HCT116 (cell line): ENCODE data around the gene TOR2A. TPM values are rescaled to one million over a fixed set of nuclear protein-coding genes. Genes with fewer than 3 reads are reported as not detected.

ENCODE experiments used
- ATAC-seq: fragments of 200-7000 bp; cut with Tn5 transposase; 2 replicates; pipeline ENCODE4 v1.9.1; 2020; ENCODE audit warnings: mild to moderate bottlenecking, moderate library complexity
- BruUV-seq: library from RNA; stranded (reverse); fragments of 400-500 nt; replicated peaks from 2 replicates; lab custom pipeline; 2021; lab: Mats Ljungman, UMichigan
- CTCF ChIA-PET: fragments of 300-600 bp; sonication (Branson Sonifier 250); formaldehyde crosslinking; loops from one replicate; lab custom pipeline; 2021; ENCODE audit warnings: antibody characterized with exemption; lab: Charles Lee
- POLR2A ChIA-PET: fragments of 300-600, 350-600 bp; sonication (Branson Sonifier 250); formaldehyde crosslinking; loops from one replicate; lab custom pipeline; 2021; ENCODE audit warnings: antibody characterized with exemption; lab: Charles Lee
- RAD21 ChIA-PET, 2 experiments: fragments of 300-600 bp; sonication (Branson Sonifier 250); formaldehyde crosslinking; loops; one replicate each; lab custom pipeline; 2023; ENCODE audit warnings: low total read pairs in 2 of 2; ENCODE audit not compliant: uncharacterized antibody in 2 of 2, unreplicated experiment in 2 of 2, low non-redundant PET in 1 of 2; lab: Charles Lee
- DNase-seq: peaks from one replicate; pipeline ENCODE4 v3.0.0-alpha.2; 2010; ENCODE audit warnings: low read depth, low spot score
- H2AFZ ChIP-seq: fragments of 200-600 bp; shearing (Covaris generic), sonication (generic); 2 replicates; pipeline ENCODE4 v1.6.1; 2017; ENCODE audit warnings: low read depth, mixed run types, mixed read lengths, antibody characterized with exemption, low read length; ENCODE audit not compliant: poor library complexity, severe bottlenecking
- H3K27ac ChIP-seq: 2 replicates; pipeline ENCODE4 v1.5.1; 2012; ENCODE audit warnings: low read depth, low read length
- H3K27me3 ChIP-seq: fragments of 200-600 bp; sonication (generic); 2 replicates; pipeline ENCODE4 v1.6.1; 2016; ENCODE audit warnings: mixed run types, low read length, mixed read lengths; ENCODE audit not compliant: insufficient read depth
- H3K36me3 ChIP-seq, 2 experiments: fragments of 200-500 bp in 1 of 2; fragments of 200-600 bp in 1 of 2; sonication (Bioruptor generic) in 1 of 2; sonication (generic) in 1 of 2; 2 replicates each; pipeline versions ENCODE4 v1.5.1 to v1.6.1; 2014 to 2016; ENCODE audit warnings: low read length in 2 of 2, inconsistent platforms in 1 of 2, mixed read lengths in 1 of 2, mixed run types in 1 of 2; ENCODE audit not compliant: insufficient read depth in 2 of 2, control insufficient read depth in 1 of 2
- H3K4me1 ChIP-seq, 2 experiments: fragments of 200-600 bp in 1 of 2; sonication (generic) in 1 of 2; 2 replicates each; pipeline versions ENCODE4 v1.5.1 to v1.6.1; 2012 to 2017; ENCODE audit warnings: low read length in 2 of 2, inconsistent platforms in 1 of 2, mild to moderate bottlenecking in 1 of 2, mixed read lengths in 1 of 2, mixed run types in 1 of 2, moderate library complexity in 1 of 2; ENCODE audit not compliant: insufficient read depth in 2 of 2, control insufficient read depth in 1 of 2
- H3K4me2 ChIP-seq: fragments of 200-600 bp; sonication (generic); 2 replicates; pipeline ENCODE4 v1.6.1; 2017; ENCODE audit warnings: mixed run types, low read length, mixed read lengths
- H3K4me3 ChIP-seq, 2 experiments: fragments of 200-600 bp in 1 of 2; sonication (generic) in 1 of 2; replicated peaks in 1 of 2; 2 replicates each; pipeline ENCODE4 v1.5.1; 2011 to 2016; ENCODE audit warnings: low read length in 2 of 2, control low read depth in 1 of 2, low read depth in 1 of 2, mild to moderate bottlenecking in 1 of 2, mixed read lengths in 1 of 2, mixed run types in 1 of 2
- H3K79me2 ChIP-seq: fragments of 200-600 bp; sonication (generic); 2 replicates; pipeline ENCODE4 v1.6.1; 2017; ENCODE audit warnings: mild to moderate bottlenecking, mixed run types, low read length, moderate library complexity, mixed read lengths; ENCODE audit not compliant: insufficient read depth
- H3K9ac ChIP-seq: fragments of 200-600 bp; sonication (generic); 2 replicates; pipeline ENCODE4 v1.6.1; 2016; ENCODE audit warnings: low read length, mixed read lengths
- H3K9me2 ChIP-seq: fragments of 200-600 bp; sonication (generic), shearing (Covaris generic); 2 replicates; pipeline ENCODE4 v1.6.1; 2017; ENCODE audit warnings: mixed run types, mild to moderate bottlenecking, moderate library complexity; ENCODE audit not compliant: insufficient read depth
- H3K9me3 ChIP-seq, 2 experiments: fragments of 200-500 bp in 1 of 2; fragments of 200-600 bp in 1 of 2; sonication (Bioruptor generic) in 1 of 2; sonication (generic) in 1 of 2; 2 replicates each; pipeline ENCODE4 v1.6.1; 2014 to 2017; ENCODE audit warnings: low read length in 2 of 2, mixed read lengths in 2 of 2, inconsistent platforms in 1 of 2, low read depth in 1 of 2, mild to moderate bottlenecking in 1 of 2, mixed run types in 1 of 2, moderate library complexity in 1 of 2; ENCODE audit not compliant: control insufficient read depth in 1 of 2, insufficient read depth in 1 of 2
- H4K20me1 ChIP-seq: fragments of 200-600 bp; sonication (generic), shearing (Covaris generic); 2 replicates; pipeline ENCODE4 v1.6.1; 2017; ENCODE audit warnings: mixed run types, mild to moderate bottlenecking, moderate library complexity; ENCODE audit not compliant: insufficient read depth
- CBX3 ChIP-seq: IDR thresholded peaks from 2 replicates; pipeline ENCODE4 v1.6.1; 2012; ENCODE audit warnings: low read depth
- CEBPB ChIP-seq: IDR thresholded peaks from 2 replicates; pipeline ENCODE4 v1.6.1; 2012; ENCODE audit warnings: low read depth
- EGR1 ChIP-seq: IDR thresholded peaks from 2 replicates; pipeline ENCODE4 v1.6.1; 2012; ENCODE audit warnings: low read depth
- EZH2 ChIP-seq: fragments of 200-600 bp; sonication (generic); IDR thresholded peaks from 2 replicates; pipeline ENCODE4 v1.6.1; 2017; ENCODE audit warnings: antibody characterized with exemption, mixed run types
- EZH2phosphoT487 ChIP-seq: fragments of 200-600 bp; IDR thresholded peaks from 2 replicates; pipeline ENCODE4 v1.6.1; 2018; ENCODE audit warnings: antibody characterized with exemption, borderline replicate concordance
- JUND ChIP-seq: IDR thresholded peaks from 2 replicates; pipeline ENCODE4 v1.6.1; 2012
- POLR2A ChIP-seq: IDR thresholded peaks from 2 replicates; pipeline ENCODE4 v1.7.0; 2011; ENCODE audit warnings: borderline replicate concordance; ENCODE audit not compliant: insufficient read depth, insufficient read length; ENCODE audit errors: extremely low read depth
- RAD21 ChIP-seq: IDR thresholded peaks from 2 replicates; pipeline ENCODE4 v1.6.1; 2012; ENCODE audit warnings: low read depth, mild to moderate bottlenecking
- TCF7L2 ChIP-seq: IDR thresholded peaks from 2 replicates; pipeline ENCODE4 v1.7.0; 2011; ENCODE audit warnings: borderline replicate concordance, inconsistent platforms; ENCODE audit not compliant: insufficient read depth, insufficient read length; ENCODE audit errors: extremely low read depth
- YY1 ChIP-seq: IDR thresholded peaks from 2 replicates; pipeline ENCODE4 v1.6.1; 2011; ENCODE audit warnings: low read length, low read depth, moderate library complexity, mild to moderate bottlenecking; ENCODE audit not compliant: insufficient replicate concordance; ENCODE audit errors: extremely low read depth
- ZNF274 ChIP-seq: fragments of 200-500 bp; sonication (Bioruptor generic); IDR thresholded peaks from 2 replicates; pipeline ENCODE4 v1.6.1; 2014; ENCODE audit warnings: mild to moderate bottlenecking, low read depth, low read length, inconsistent platforms
- intact Hi-C: fragments of 100-400 bp; cut with micrococcal nuclease; formaldehyde crosslinking; loops from 2 replicates; pipeline ENCODE4 v1.10.0; 2022
- total RNA-seq: library from RNA; stranded (reverse); gene quantifications from one replicate; pipeline ENCODE4 v1.2.1, GENCODE V29; 2021; ENCODE audit not compliant: unreplicated experiment
- TF ChIP-seq, protein P1 (sequence below): IDR thresholded peaks from 2 replicates; pipeline ENCODE4 v1.6.1; 2012; ENCODE audit warnings: low read depth
- TF ChIP-seq, protein P2 (sequence below): IDR thresholded peaks from 2 replicates; pipeline ENCODE4 v1.6.1; 2012
- TF ChIP-seq, protein P3 (sequence below), 3 experiments: fragments of 200-600 bp in 1 of 3; sonication (generic) in 1 of 3; IDR thresholded peaks in 2 of 3; conservative IDR thresholded peaks in 1 of 3; 2 replicates each; pipeline ENCODE4 v1.5.1; 2012 to 2017; ENCODE audit warnings: low read depth in 2 of 3, low read length in 2 of 3, antibody characterized with exemption in 1 of 3, borderline replicate concordance in 1 of 3, control low read depth in 1 of 3, mild to moderate bottlenecking in 1 of 3, mixed read lengths in 1 of 3, mixed run types in 1 of 3, moderate library complexity in 1 of 3; ENCODE audit not compliant: insufficient read depth in 1 of 3

The TOR2A gene
- total RNA-seq, 1 experiment from 2014 or later: 12.0 TPM

DNA sequence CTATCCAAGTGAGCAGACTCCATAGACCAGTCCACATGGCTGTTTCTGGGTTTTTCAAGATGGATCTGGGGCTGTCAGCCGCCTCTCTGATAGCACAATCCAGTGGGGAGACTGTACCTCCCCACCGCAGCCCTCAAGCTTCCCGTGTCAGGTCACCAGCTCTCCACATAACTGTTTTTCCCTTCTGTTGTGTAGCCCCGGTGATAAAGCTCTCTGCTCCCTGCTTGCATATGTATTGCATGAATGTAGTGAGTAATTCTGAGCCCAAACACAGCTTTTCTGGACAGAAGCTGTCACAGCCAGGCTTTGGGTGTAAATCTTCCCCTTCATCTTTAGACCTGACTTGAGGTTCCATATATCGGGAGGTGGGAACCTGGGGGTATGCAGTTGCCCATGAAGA is 51.4 kb downstream of the TOR2A start (continued):
- TF ChIP-seq, protein P1, sequence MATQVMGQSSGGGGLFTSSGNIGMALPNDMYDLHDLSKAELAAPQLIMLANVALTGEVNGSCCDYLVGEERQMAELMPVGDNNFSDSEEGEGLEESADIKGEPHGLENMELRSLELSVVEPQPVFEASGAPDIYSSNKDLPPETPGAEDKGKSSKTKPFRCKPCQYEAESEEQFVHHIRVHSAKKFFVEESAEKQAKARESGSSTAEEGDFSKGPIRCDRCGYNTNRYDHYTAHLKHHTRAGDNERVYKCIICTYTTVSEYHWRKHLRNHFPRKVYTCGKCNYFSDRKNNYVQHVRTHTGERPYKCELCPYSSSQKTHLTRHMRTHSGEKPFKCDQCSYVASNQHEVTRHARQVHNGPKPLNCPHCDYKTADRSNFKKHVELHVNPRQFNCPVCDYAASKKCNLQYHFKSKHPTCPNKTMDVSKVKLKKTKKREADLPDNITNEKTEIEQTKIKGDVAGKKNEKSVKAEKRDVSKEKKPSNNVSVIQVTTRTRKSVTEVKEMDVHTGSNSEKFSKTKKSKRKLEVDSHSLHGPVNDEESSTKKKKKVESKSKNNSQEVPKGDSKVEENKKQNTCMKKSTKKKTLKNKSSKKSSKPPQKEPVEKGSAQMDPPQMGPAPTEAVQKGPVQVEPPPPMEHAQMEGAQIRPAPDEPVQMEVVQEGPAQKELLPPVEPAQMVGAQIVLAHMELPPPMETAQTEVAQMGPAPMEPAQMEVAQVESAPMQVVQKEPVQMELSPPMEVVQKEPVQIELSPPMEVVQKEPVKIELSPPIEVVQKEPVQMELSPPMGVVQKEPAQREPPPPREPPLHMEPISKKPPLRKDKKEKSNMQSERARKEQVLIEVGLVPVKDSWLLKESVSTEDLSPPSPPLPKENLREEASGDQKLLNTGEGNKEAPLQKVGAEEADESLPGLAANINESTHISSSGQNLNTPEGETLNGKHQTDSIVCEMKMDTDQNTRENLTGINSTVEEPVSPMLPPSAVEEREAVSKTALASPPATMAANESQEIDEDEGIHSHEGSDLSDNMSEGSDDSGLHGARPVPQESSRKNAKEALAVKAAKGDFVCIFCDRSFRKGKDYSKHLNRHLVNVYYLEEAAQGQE: no peak
- TF ChIP-seq RAD21 (no peak), ZNF274 (no peak), EZH2phosphoT487 (no peak), CEBPB (no peak)

- DNase-seq (no peak), ATAC-seq (no peak)
- H2AFZ ChIP-seq: no peak overlapping the region
- H3K79me2 ChIP-seq: no peaks in the 10 kb centered on the region
- no peaks in the 10 kb centered on the region for H3K27me3 ChIP-seq
- H3K9me2 ChIP-seq: no peaks in the 10 kb centered on the region
- no peak overlapping the region for H3K4me3 ChIP-seq
- no peak overlapping the region for H3K4me2 ChIP-seq
- peaks cover 0 to 9% of the 10 kb centered on the region in 2 experiments; a peak in 1 of 4 replicates for H3K4me1 ChIP-seq
- H3K9me3 ChIP-seq: no peaks in the 10 kb centered on the region
- H4K20me1 ChIP-seq: no peaks in the 10 kb centered on the region
- ChIA-PET CTCF (interaction anchor here (1.5 kb wide), 1 partner anchor 52 kb away, joined by 5 read pairs; the partner anchor contains the start of gene TOR2A), POLR2A (interaction anchor here (0.6 kb wide), 1 partner anchor 587 kb away, joined by 3 read pairs; no protein-coding TSS in a partner anchor), RAD21 (no interaction called here)
- intact Hi-C loops: no loop called here
- no peak overlapping the region for H3K27ac ChIP-seq
- peaks cover 0 to 3% of the 10 kb centered on the region in 2 experiments; a peak in 1 of 4 replicates for H3K36me3 ChIP-seq
- H3K9ac ChIP-seq: no peak overlapping the region
- no TSS peak for BruUV-seq
- TF ChIP-seq CBX3 (no peak), TCF7L2 (no peak), EGR1 (no peak), EZH2 (no peak), YY1 (no peak), ZNF274 (no peak), POLR2A (no peak), JUND (no peak)
- TF ChIP-seq, protein P2, sequence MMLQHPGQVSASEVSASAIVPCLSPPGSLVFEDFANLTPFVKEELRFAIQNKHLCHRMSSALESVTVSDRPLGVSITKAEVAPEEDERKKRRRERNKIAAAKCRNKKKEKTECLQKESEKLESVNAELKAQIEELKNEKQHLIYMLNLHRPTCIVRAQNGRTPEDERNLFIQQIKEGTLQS: no peak
- TF ChIP-seq, protein P3, sequence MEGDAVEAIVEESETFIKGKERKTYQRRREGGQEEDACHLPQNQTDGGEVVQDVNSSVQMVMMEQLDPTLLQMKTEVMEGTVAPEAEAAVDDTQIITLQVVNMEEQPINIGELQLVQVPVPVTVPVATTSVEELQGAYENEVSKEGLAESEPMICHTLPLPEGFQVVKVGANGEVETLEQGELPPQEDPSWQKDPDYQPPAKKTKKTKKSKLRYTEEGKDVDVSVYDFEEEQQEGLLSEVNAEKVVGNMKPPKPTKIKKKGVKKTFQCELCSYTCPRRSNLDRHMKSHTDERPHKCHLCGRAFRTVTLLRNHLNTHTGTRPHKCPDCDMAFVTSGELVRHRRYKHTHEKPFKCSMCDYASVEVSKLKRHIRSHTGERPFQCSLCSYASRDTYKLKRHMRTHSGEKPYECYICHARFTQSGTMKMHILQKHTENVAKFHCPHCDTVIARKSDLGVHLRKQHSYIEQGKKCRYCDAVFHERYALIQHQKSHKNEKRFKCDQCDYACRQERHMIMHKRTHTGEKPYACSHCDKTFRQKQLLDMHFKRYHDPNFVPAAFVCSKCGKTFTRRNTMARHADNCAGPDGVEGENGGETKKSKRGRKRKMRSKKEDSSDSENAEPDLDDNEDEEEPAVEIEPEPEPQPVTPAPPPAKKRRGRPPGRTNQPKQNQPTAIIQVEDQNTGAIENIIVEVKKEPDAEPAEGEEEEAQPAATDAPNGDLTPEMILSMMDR (IDR thresholded peaks at IDR 0.05 in 2 of 3, conservative IDR thresholded peaks at IDR 0.05 in 1 of 3; ENCODE audit: borderline replicate concordance in 1 of 3, insufficient read depth in 1 of 3, low read depth in 2 of 3, low read length in 2 of 3): no peak
- TF ChIP-seq, protein P1: no peak
Observed at GRCh38 chr9:127682351-127683136, 52.5 kb downstream of the TOR2A start.
